GM15510 (cell line): ENCODE results near the gene CDH4.

Experiments
- POLR2A ChIP-seq: IDR thresholded peaks from 3 replicates; pipeline ENCODE4 v1.6.1; 2011; ENCODE audit warnings: borderline replicate concordance; ENCODE audit not compliant: insufficient read length; ENCODE audit errors: extremely low read depth

Gene CDH4

GRCh38 chr20:61385296-61385695 is 133.2 kb downstream of the CDH4 start:
- TF ChIP-seq POLR2A: no peak

- no peak for TF ChIP-seq POLR2A
These were observed 133.7 kb downstream of the CDH4 start for GRCh38 chr20:61385731-61386130.

- no peak for TF ChIP-seq POLR2A
These were observed 135.3 kb downstream of the CDH4 start for GRCh38 chr20:61387204-61387953.

- no peak for TF ChIP-seq POLR2A
These were observed 135.9 kb downstream of the CDH4 start for GRCh38 chr20:61387954-61388348.

- TF ChIP-seq POLR2A: no peak
These were observed 137.0 kb downstream of the CDH4 start for GRCh38 chr20:61389077-61389476.

GRCh38 chr20:61391185-61391584 is 139.1 kb downstream of the CDH4 start:
- no peak for TF ChIP-seq POLR2A

- TF ChIP-seq POLR2A: no peak
These were observed 139.9 kb downstream of the CDH4 start for GRCh38 chr20:61391812-61392520.

GRCh38 chr20:61394088-61394799 is 142.2 kb downstream of the CDH4 start:
- no peak for TF ChIP-seq POLR2A

GRCh38 chr20:61396262-61396848 is 144.3 kb downstream of the CDH4 start:
- TF ChIP-seq POLR2A: no peak

- TF ChIP-seq POLR2A: no peak
These were observed 145.1 kb downstream of the CDH4 start for GRCh38 chr20:61397146-61397545.

GRCh38 chr20:61397790-61398189 is 145.7 kb downstream of the CDH4 start:
- no peak for TF ChIP-seq POLR2A

- TF ChIP-seq POLR2A: no peak
These were observed 147.4 kb downstream of the CDH4 start for GRCh38 chr20:61399433-61399832.

- TF ChIP-seq POLR2A: no peak
These were observed 148.4 kb downstream of the CDH4 start for GRCh38 chr20:61400499-61400898.

GRCh38 chr20:61404303-61404702 is 152.2 kb downstream of the CDH4 start:
- no peak for TF ChIP-seq POLR2A

GRCh38 chr20:61405007-61405406 is 152.9 kb downstream of the CDH4 start:
- TF ChIP-seq POLR2A: no peak
